NCI-H524 treated with DMSO at 0.1 percent for 48 hours (cell line): ENCODE measurements around the gene USP20.
"Not testable (repeated sequence)": the region's sequence is repeated elsewhere in the genome, so short reads cannot be mapped to it uniquely, and the experiment has no call there.

Source experiments
- DNase-seq: peaks from one replicate; lab custom pipeline; 2025; lab: John Stamatoyannopoulos, UW

USP20 gene

GRCh38 chr9:129835128-129835859, at the start of gene USP20, which contains the start of gene C9orf78:
Gene USP20 (plus strand): TSS chr9:129835458. CDS start chr9:129852556, 17,098 bp downstream.
Gene C9orf78 (minus strand): TSS chr9:129835275. CDS start chr9:129835221, 54 bp downstream.
- peak; percentile 75 for DNase-seq

GRCh38 chr9:129785866-129786265, 49.4 kb upstream of the USP20 start:
- no peak for DNase-seq

GRCh38 chr9:129786481-129786880, 48.8 kb upstream of the USP20 start:
- no peak for DNase-seq

GRCh38 chr9:129794549-129794948, 40.7 kb upstream of the USP20 start:
- DNase-seq, result no peak

- not testable (repeated sequence) for DNase-seq
These were observed 39.2 kb upstream of the USP20 start for GRCh38 chr9:129796029-129796428.

- DNase-seq, result no peak
These were observed 36.3 kb upstream of the USP20 start for GRCh38 chr9:129798973-129799372.

- no peak for DNase-seq
These were observed 33.8 kb upstream of the USP20 start for GRCh38 chr9:129801504-129801903.

GRCh38 chr9:129802833-129803675, 32.2 kb upstream of the USP20 start, which contains the start of gene TOR1B:
Gene TOR1B (plus strand): TSS chr9:129803184. CDS start chr9:129803213, 29 bp downstream.
- DNase-seq, result peak; percentile 59

- DNase-seq, result no peak
These were observed 31.6 kb upstream of the USP20 start for GRCh38 chr9:129803676-129804060.

GRCh38 chr9:129806061-129806460, 29.2 kb upstream of the USP20 start:
- DNase-seq, result no peak

GRCh38 chr9:129809346-129809745, 25.9 kb upstream of the USP20 start:
- DNase-seq, result no peak

- DNase-seq, result no peak
These were observed 25.1 kb upstream of the USP20 start for GRCh38 chr9:129810116-129810515.

- DNase-seq, result no peak
These were observed 24.5 kb upstream of the USP20 start for GRCh38 chr9:129810788-129811187.

GRCh38 chr9:129811967-129812363, 23.3 kb upstream of the USP20 start:
- DNase-seq, result peak; percentile 46

- DNase-seq, result no peak
These were observed 22.9 kb upstream of the USP20 start for GRCh38 chr9:129812385-129812784.

GRCh38 chr9:129813661-129814060, 21.6 kb upstream of the USP20 start:
- DNase-seq, result no peak

GRCh38 chr9:129814432-129815223, 20.6 kb upstream of the USP20 start:
- no peak for DNase-seq

GRCh38 chr9:129815278-129815677, 20.0 kb upstream of the USP20 start:
- DNase-seq, result no peak

- DNase-seq, result no peak
These were observed 18.5 kb upstream of the USP20 start for GRCh38 chr9:129816501-129817435.

GRCh38 chr9:129822898-129823541, 12.2 kb upstream of the USP20 start:
- no peak for DNase-seq

GRCh38 chr9:129823542-129823934, 11.7 kb upstream of the USP20 start:
- DNase-seq, result no peak
